ENCODE data around the gene RLN2. TPM values are rescaled to one million over a fixed set of nuclear protein-coding genes. Genes with fewer than 3 reads are reported as not detected.
"Not testable (repeated sequence)": the region's sequence is repeated elsewhere in the genome, so short reads cannot be mapped to it uniquely, and the experiment has no call there.

Gene RLN2
- total RNA-seq = not detected

- H3K27me3 ChIP-seq; H3K9me3 ChIP-seq; H3K4me3 ChIP-seq; H3K27ac ChIP-seq; intact Hi-C loops (cut with DNase I; ENCODE audit: low total_unique reads); DNase-seq; H3K36me3 ChIP-seq; H3K4me1 ChIP-seq; in situ Hi-C loops (cut with MboI; ENCODE audit: low sequenced_read_pairs in 4 of 4): not testable (repeated sequence)
- peak; percentile 98 for ATAC-seq
These were observed at the start of gene RLN2 for GRCh38 chr9:5303840-5304795. Gene RLN2 (minus strand): TSS chr9:5304716. CDS start chr9:5304580, 136 bp downstream.

GRCh38 chr9:5354184-5354583 lies 49.7 kb upstream of the RLN2 start:
- no peaks in the 10 kb centered on the region for H3K9me3 ChIP-seq
- no peak overlapping the region for H3K27ac ChIP-seq
- intact Hi-C loops (cut with DNase I; ENCODE audit: low total_unique reads) = no loop called here
- H3K36me3 ChIP-seq = no peaks in the 10 kb centered on the region
- no peak for ATAC-seq
- H3K4me1 ChIP-seq = peaks cover 0 to 7% of the 10 kb centered on the region in 2 donors
- in situ Hi-C loops (cut with MboI; ENCODE audit: low sequenced_read_pairs in 4 of 4) = no loop called here
- TF ChIP-seq CTCF (IDR thresholded peaks at IDR 0.05 in 4 of 5, conservative IDR thresholded peaks at IDR 0.05 in 1 of 5) = no peak
- TF ChIP-seq POLR2A (IDR thresholded peaks at IDR 0.05) = no peak
- no peak for DNase-seq
- H3K27me3 ChIP-seq = no peaks in the 10 kb centered on the region
- no peak overlapping the region for H3K4me3 ChIP-seq

GRCh38 chr9:5352637-5353248 lies 48.2 kb upstream of the RLN2 start:
- no peak overlapping the region for H3K27ac ChIP-seq
- no peaks in the 10 kb centered on the region for H3K36me3 ChIP-seq
- intact Hi-C loops (cut with DNase I; ENCODE audit: low total_unique reads) (no loop called here), in situ Hi-C loops (cut with MboI; ENCODE audit: low sequenced_read_pairs in 4 of 4) (no loop called here)
- no peaks in the 10 kb centered on the region for H3K27me3 ChIP-seq
- H3K4me1 ChIP-seq = peaks cover 0 to 4% of the 10 kb centered on the region in 2 donors
- no peak for ATAC-seq
- H3K9me3 ChIP-seq = no peaks in the 10 kb centered on the region
- TF ChIP-seq CTCF (IDR thresholded peaks at IDR 0.05 in 4 of 5, conservative IDR thresholded peaks at IDR 0.05 in 1 of 5) (no peak), POLR2A (IDR thresholded peaks at IDR 0.05) (no peak)
- no peak overlapping the region for H3K4me3 ChIP-seq
- no peak for DNase-seq

GRCh38 chr9:5338992-5339981 lies 34.8 kb upstream of the RLN2 start, which contains the start of gene RLN1:
Gene RLN1 (minus strand): TSS chr9:5339876. CDS start chr9:5339746, 130 bp downstream.
- intact Hi-C loops (cut with DNase I; ENCODE audit: low total_unique reads); H3K27ac ChIP-seq; H3K9me3 ChIP-seq; H3K4me3 ChIP-seq; H3K27me3 ChIP-seq; in situ Hi-C loops (cut with MboI; ENCODE audit: low sequenced_read_pairs in 4 of 4); DNase-seq; H3K4me1 ChIP-seq; H3K36me3 ChIP-seq: not testable (repeated sequence)
- peak; percentile 97 to 100 for ATAC-seq

GRCh38 chr9:5336688-5337087 lies 32.2 kb upstream of the RLN2 start:
- in situ Hi-C loops (cut with MboI; ENCODE audit: low sequenced_read_pairs in 4 of 4) = no loop called here
- TF ChIP-seq POLR2A (IDR thresholded peaks at IDR 0.05) (no peak), CTCF (IDR thresholded peaks at IDR 0.05 in 4 of 5, conservative IDR thresholded peaks at IDR 0.05 in 1 of 5) (no peak)
- no peak for ATAC-seq

GRCh38 chr9:5331276-5331675 lies 26.8 kb upstream of the RLN2 start:
- intact Hi-C loops (cut with DNase I; ENCODE audit: low total_unique reads); ATAC-seq; H3K4me1 ChIP-seq; H3K4me3 ChIP-seq; H3K27ac ChIP-seq; H3K9me3 ChIP-seq; DNase-seq; in situ Hi-C loops (cut with MboI; ENCODE audit: low sequenced_read_pairs in 4 of 4); H3K27me3 ChIP-seq; H3K36me3 ChIP-seq: not testable (repeated sequence)

More at GRCh38 chr9:5336688-5337087, 32.2 kb upstream of the RLN2 start:
- Histone ChIP-seq H3K27ac (no peak overlapping the region), H3K9me3 (no peaks in the 10 kb centered on the region), H3K4me3 (no peak overlapping the region), H3K4me1 (no peaks in the 10 kb centered on the region), H3K27me3 (no peaks in the 10 kb centered on the region), H3K36me3 (no peaks in the 10 kb centered on the region)
- DNase-seq = no peak
- intact Hi-C loops (cut with DNase I; ENCODE audit: low total_unique reads) = no loop called here
